Kidney epithelial cell (primary cell): Measurements from ENCODE around the gene NDUFB4. TPM values are rescaled to one million over a fixed set of nuclear protein-coding genes. Genes with fewer than 3 reads are reported as not detected.
"Not testable (repeated sequence)": the region's sequence is repeated elsewhere in the genome, so short reads cannot be mapped to it uniquely, and the experiment has no call there.

ENCODE experiments used
- DNase-seq: peaks from one replicate; pipeline ENCODE4 v3.0.0-alpha.2; 2010; ENCODE audit warnings: low read depth
- H3K27me3 ChIP-seq: 2 replicates; pipeline ENCODE4 v1.6.0; 2011; ENCODE audit warnings: low read length; ENCODE audit not compliant: control insufficient read depth, insufficient read depth
- H3K36me3 ChIP-seq: 2 replicates; pipeline ENCODE4 v1.5.1; 2011; ENCODE audit warnings: low read length; ENCODE audit not compliant: control insufficient read depth, insufficient read depth
- H3K4me3 ChIP-seq: 2 replicates; pipeline ENCODE4 v1.5.1; 2011; ENCODE audit warnings: low read depth, mild to moderate bottlenecking, control low read depth, low read length
- CTCF ChIP-seq: IDR thresholded peaks from 2 replicates; pipeline ENCODE4 v1.5.1; 2011; ENCODE audit warnings: mild to moderate bottlenecking, moderate library complexity, low read length, control low read depth, inconsistent platforms; ENCODE audit not compliant: insufficient read depth, poor library complexity, severe bottlenecking
- total RNA-seq: library from RNA; depleted of rRNA; stranded (reverse); fragments of >200 nt; gene quantifications from 2 replicates; pipeline ENCODE4 v1.2.3, GENCODE V29; 2015

NDUFB4 gene
- total RNA-seq, 1 donor from 2014 or later, result 52.1 TPM

- Histone ChIP-seq H3K36me3 (no peaks in the 10 kb centered on the region), H3K4me3 (no peak overlapping the region), H3K27me3 (no peaks in the 10 kb centered on the region)
- TF ChIP-seq CTCF, result no peak
- no peak for DNase-seq
Observed at GRCh38 chr3:120623727-120624093, 27.6 kb downstream of the NDUFB4 start.

GRCh38 chr3:120625159-120625586, 29.0 kb downstream of the NDUFB4 start:
- Histone ChIP-seq H3K27me3 (no peaks in the 10 kb centered on the region), H3K36me3 (no peaks in the 10 kb centered on the region), H3K4me3 (no peak overlapping the region)
- no peak for DNase-seq
- TF ChIP-seq CTCF, result no peak

- TF ChIP-seq CTCF, result no peak
- no peaks in the 10 kb centered on the region for H3K36me3 ChIP-seq
- H3K4me3 ChIP-seq, result no peak overlapping the region
- DNase-seq, result no peak
- no peaks in the 10 kb centered on the region for H3K27me3 ChIP-seq
Observed at GRCh38 chr3:120634539-120634938, 38.4 kb downstream of the NDUFB4 start.

GRCh38 chr3:120636795-120637401, 40.8 kb downstream of the NDUFB4 start:
- no peaks in the 10 kb centered on the region for H3K27me3 ChIP-seq
- no peaks in the 10 kb centered on the region for H3K36me3 ChIP-seq
- TF ChIP-seq CTCF, result no peak
- no peak for DNase-seq
- no peak overlapping the region for H3K4me3 ChIP-seq

GRCh38 chr3:120637851-120638559, 41.9 kb downstream of the NDUFB4 start:
- TF ChIP-seq CTCF, result no peak

GRCh38 chr3:120638820-120639219, 42.7 kb downstream of the NDUFB4 start:
- not testable (repeated sequence) for H3K4me3 ChIP-seq, H3K27me3 ChIP-seq, H3K36me3 ChIP-seq, DNase-seq

More at GRCh38 chr3:120637851-120638559, 41.9 kb downstream of the NDUFB4 start:
- H3K27me3 ChIP-seq, result no peaks in the 10 kb centered on the region
- no peak for DNase-seq
- no peak overlapping the region for H3K4me3 ChIP-seq
- H3K36me3 ChIP-seq, result no peaks in the 10 kb centered on the region
